GM18867 (cell line): ENCODE results near the gene FAM216A.
"Not testable (repeated sequence)": the region's sequence is repeated elsewhere in the genome, so short reads cannot be mapped to it uniquely, and the experiment has no call there.

Experiments
- ATAC-seq: cut with Tn5 transposase; IDR thresholded peaks from one replicate; pipeline ENCODE4 v1.9.1; 2021; ENCODE audit warnings: mild to moderate bottlenecking, moderate library complexity; ENCODE audit not compliant: unreplicated experiment

Gene FAM216A

GRCh38 chr12:110498984-110499706, 30.5 kb downstream of the FAM216A start:
- ATAC-seq, result no peak

DNA sequence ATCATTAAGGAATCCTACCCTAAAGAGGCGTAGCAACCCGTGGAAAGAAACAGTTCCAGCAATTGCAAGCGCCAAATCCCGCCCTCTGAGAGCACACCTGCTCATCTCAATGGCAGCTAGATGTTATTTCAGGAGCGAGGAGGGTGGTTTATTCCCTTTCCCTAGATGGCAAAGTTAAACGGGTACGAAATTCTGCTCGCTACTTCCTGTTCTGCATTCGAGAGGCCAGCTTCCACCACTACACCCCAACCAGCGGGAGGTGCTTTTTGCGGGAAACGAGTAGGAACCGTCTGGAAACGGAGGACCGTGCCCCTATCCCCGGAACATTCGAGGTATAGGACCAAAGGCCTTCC, 32.7 kb downstream of the FAM216A start:
- peak; percentile 18 for ATAC-seq

- peak; percentile 93 for ATAC-seq
These were observed 33.4 kb downstream of the FAM216A start, which contains the start of the genes RAD9B and VPS29 for GRCh38 chr12:110501752-110502738. Gene RAD9B, plus strand, starts transcription at chr12:110502331. Its CDS starts 7 bp downstream, at chr12:110502338. Gene VPS29, minus strand, starts transcription at chr12:110502111. Its CDS starts 60 bp downstream, at chr12:110502051.

DNA sequence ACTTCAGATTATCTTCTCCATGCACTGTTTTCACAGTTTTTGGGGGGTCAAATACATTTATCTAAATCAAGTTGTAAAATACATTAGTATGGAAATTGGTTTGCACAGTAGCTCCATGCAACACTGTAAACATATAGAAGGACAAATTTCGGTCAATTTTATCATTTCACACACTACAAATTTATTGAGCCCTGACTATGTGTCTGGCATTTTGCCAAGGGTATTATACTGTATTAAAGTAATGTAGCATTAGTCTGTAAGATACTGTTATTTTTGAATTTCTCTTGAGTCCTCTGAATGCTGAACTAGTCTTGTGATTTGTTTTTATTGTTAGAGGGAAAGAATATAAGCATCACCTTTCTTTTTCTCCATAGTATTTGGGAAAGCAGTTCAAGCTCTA, 34.8 kb downstream of the FAM216A start:
- ATAC-seq, result no peak

- ATAC-seq, result no peak
These were observed 36.7 kb downstream of the FAM216A start for GRCh38 chr12:110505332-110505731.

- no peak for ATAC-seq
These were observed 39.5 kb downstream of the FAM216A start for GRCh38 chr12:110508071-110508586.

GRCh38 chr12:110513842-110514241, 45.2 kb downstream of the FAM216A start:
- no peak for ATAC-seq

- no peak for ATAC-seq
These were observed 45.7 kb downstream of the FAM216A start for GRCh38 chr12:110514363-110514762.

- ATAC-seq, result no peak
These were observed 48.4 kb downstream of the FAM216A start for GRCh38 chr12:110516995-110517394.

DNA sequence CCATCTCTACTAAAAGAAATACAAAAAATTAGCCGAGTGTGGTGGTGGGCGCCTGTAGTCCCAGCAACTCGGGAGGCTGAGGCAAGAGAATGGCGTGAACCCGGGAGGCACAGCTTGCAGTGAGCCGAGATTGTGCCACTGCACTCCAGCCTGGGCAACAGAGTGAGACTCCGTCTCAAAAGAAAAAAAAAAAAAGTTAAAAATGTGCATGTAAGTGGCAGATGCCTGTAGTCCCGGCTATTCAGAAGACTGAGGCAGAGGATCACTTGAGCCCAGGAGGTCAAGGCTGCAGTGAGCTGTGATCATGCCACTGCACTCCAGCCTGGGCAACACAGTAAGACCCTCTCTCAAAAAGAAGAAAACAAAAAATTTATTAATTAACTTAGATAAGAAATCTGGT, 49.4 kb downstream of the FAM216A start:
- not testable (repeated sequence) for ATAC-seq

GRCh38 chr12:110520876-110521712, 52.4 kb downstream of the FAM216A start:
- not testable (repeated sequence) for ATAC-seq

- no peak for ATAC-seq
These were observed 59.7 kb downstream of the FAM216A start for GRCh38 chr12:110528277-110528839.

- ATAC-seq, result no peak
These were observed 61.9 kb downstream of the FAM216A start for GRCh38 chr12:110530511-110530910.

DNA sequence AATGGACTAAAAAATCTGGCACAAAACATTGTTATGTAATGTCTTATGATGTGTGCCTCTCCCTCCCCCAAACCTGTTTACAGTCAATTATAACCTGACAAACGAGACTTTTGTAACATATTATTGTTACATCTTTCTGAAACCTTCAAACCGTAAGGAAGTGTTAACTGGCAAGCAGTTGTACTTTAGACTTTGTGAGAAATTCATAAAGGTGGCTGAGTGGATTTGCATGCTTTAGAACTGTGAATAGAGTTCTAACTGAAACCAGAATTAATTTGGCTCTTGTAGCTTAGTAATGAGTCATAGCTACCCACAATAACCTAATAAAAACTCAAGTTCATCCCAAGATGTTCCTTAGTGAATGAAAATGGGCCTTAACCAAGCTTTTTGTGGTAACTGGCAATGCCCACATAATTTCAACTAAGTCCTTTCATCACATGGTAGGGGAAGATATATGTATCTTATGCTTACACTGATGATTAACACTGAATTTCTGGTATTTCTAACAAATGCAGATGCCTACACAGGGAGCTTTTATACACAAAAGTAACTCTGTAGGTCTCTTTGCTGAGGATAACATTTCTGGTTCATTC, 63.2 kb downstream of the FAM216A start:
- peak; percentile 85 for ATAC-seq

DNA sequence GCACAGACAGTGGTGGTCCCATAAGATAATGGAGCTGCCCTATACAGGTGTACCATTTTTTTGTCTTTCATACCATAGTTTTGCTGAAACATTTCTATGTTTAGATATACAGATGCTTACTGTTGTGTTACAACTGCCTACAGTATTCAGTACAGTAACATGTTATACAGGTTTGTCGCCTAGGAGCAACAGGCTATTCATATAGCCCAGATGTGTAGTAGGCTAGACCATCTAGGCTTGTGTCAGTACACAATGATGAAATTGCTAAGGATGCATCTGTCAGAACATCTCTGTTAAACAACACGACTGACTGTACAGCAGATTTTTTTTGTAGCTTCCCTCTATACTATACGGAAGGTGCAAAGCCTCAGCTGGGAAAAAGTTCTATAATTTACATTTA, 64.0 kb downstream of the FAM216A start:
- no peak for ATAC-seq

DNA sequence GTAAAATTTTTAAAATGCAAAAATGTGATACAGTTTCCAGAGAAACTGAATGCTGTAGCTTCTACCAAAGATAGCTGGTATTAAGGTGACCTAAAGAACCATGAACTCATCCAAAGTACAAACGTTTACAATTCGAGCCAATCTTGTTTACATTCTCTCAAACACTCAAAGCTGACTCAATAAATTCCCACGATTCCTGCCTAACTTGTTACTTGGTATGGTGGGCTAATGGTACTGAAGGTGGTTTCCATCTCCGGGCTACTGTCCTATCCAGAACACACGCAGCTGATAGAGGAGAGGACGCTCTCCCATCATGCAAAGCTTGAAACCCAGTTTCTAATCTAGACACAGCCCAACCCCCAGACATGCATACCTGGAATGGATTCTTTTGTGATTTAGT, 65.0 kb downstream of the FAM216A start:
- no peak for ATAC-seq

- ATAC-seq, result no peak
These were observed 66.2 kb downstream of the FAM216A start for GRCh38 chr12:110534811-110535210.

GRCh38 chr12:110536834-110537604, 68.4 kb downstream of the FAM216A start:
- ATAC-seq, result no peak
